Esophagus squamous epithelium (tissue), 5 donors: ENCODE results near the gene ATXN1. TPM values are rescaled to one million over a fixed set of nuclear protein-coding genes. Genes with fewer than 3 reads are reported as not detected.

Source experiments
- DNase-seq: peaks from one replicate; lab custom pipeline; 2025; lab: John Stamatoyannopoulos, UW
- H3K27ac ChIP-seq, 4 donors: fragments of 200-600 bp; sonication (generic); one replicate each; pipeline ENCODE4 v1.5.1; 2016 to 2019; ENCODE audit warnings: mild to moderate bottlenecking in 1 of 4
- H3K27me3 ChIP-seq, 4 donors: fragments of 200-600 bp; sonication (generic); 1 replicate in 3 of 4; 2 replicates in 1 of 4; pipeline versions ENCODE4 v1.5.1 to v1.6.0; 2017 to 2021; ENCODE audit warnings: antibody characterized with exemption in 1 of 4
- H3K36me3 ChIP-seq, 3 donors: fragments of 200-600 bp; sonication (generic); one replicate each; pipeline ENCODE4 v1.5.1; 2016 to 2019
- H3K4me1 ChIP-seq, 3 donors: fragments of 200-600 bp; sonication (generic); one replicate each; pipeline ENCODE4 v1.5.1; 2017 to 2019
- H3K4me3 ChIP-seq, 4 donors: fragments of 200-600 bp; sonication (generic); 1 replicate in 3 of 4; 2 replicates in 1 of 4; pipeline ENCODE4 v1.5.1; 2016 to 2019; ENCODE audit warnings: mild to moderate bottlenecking in 2 of 4, moderate library complexity in 1 of 4
- H3K9me3 ChIP-seq, 3 donors: fragments of 200-600 bp; sonication (generic); one replicate each; pipeline ENCODE4 v1.5.1; 2016 to 2019
- CTCF ChIP-seq, 6 experiments: fragments of 450-650 bp in 4 of 6; fragments of 200-600 bp in 2 of 6; sonication (generic) in 2 of 6; IDR thresholded peaks; one replicate each; pipeline ENCODE4 v1.5.1; 2016 to 2019; ENCODE audit warnings: antibody characterized with exemption in 6 of 6, mild to moderate bottlenecking in 4 of 6, moderate library complexity in 4 of 6
- POLR2A ChIP-seq, 4 donors: fragments of 450-650 bp; IDR thresholded peaks; one replicate each; pipeline ENCODE4 v1.6.1; 2017; ENCODE audit warnings: antibody characterized with exemption in 4 of 4, mild to moderate bottlenecking in 4 of 4, moderate library complexity in 3 of 4
- WGBS, 2 donors: methylation state at CpG; one replicate each; pipeline ENCODE4 v1.1.5; 2018; 5-methylcytosine and 5-hydroxymethylcytosine counted together
- intact Hi-C: fragments of 100-400 bp; cut with DNase I; formaldehyde crosslinking; loops from one replicate; pipeline ENCODE4 v1.15.0; 2022
- total RNA-seq, 4 donors: library from RNA; depleted of rRNA; stranded (reverse); fragments of >200 nt; gene quantifications; one replicate each; pipeline ENCODE4 v1.1.0, GENCODE V29; 2016
- donor health status: DM: yes; HTN: yes; CAD: no.

ATXN1 gene
- total RNA-seq, 4 donors from 2014 or later, result 17.5 to 50.5 (median 28.5) TPM

GRCh38 chr6:16665182-16665581, 96.1 kb downstream of the ATXN1 start:
- WGBS, 2 donors, result 93% methylated on average over 1 of the region's 1 CpG
- peaks cover 4 to 18% (median 11%) of the 10 kb centered on the region in 3 donors for H3K4me1 ChIP-seq
- DNase-seq, result no peak
- peaks cover 0 to 25% (median 0%) of the 10 kb centered on the region in 3 donors for H3K36me3 ChIP-seq
- H3K27ac ChIP-seq, result no peak overlapping the region
- no peaks in the 10 kb centered on the region for H3K27me3 ChIP-seq
- intact Hi-C loops, result no loop called here
- no peak overlapping the region for H3K4me3 ChIP-seq
- H3K9me3 ChIP-seq, result peaks cover 0 to 8% (median 4%) of the 10 kb centered on the region in 3 donors
- TF ChIP-seq POLR2A (IDR thresholded peaks at IDR 0.05), result no peak
- TF ChIP-seq CTCF (IDR thresholded peaks at IDR 0.05), result no peak

GRCh38 chr6:16663901-16664300, 97.4 kb downstream of the ATXN1 start:
- TF ChIP-seq CTCF (IDR thresholded peaks at IDR 0.05) (no peak), POLR2A (IDR thresholded peaks at IDR 0.05) (no peak)
- WGBS, 2 donors, result 95 to 100% methylated on average over 1 of the region's 1 CpG
- H3K4me3 ChIP-seq, result no peak overlapping the region

GRCh38 chr6:16660157-16660497, 101.1 kb downstream of the ATXN1 start:
- H3K27me3 ChIP-seq, result no peaks in the 10 kb centered on the region
- H3K36me3 ChIP-seq, result peaks cover 0 to 41% (median 0%) of the 10 kb centered on the region in 3 donors
- no peak overlapping the region for H3K4me3 ChIP-seq
- DNase-seq, result no peak
- H3K4me1 ChIP-seq, result no peaks in the 10 kb centered on the region
- intact Hi-C loops, result no loop called here
- 58 to 84% methylated on average over 1 of the region's 1 CpG for WGBS, 2 donors
- peaks cover 0 to 8% (median 4%) of the 10 kb centered on the region in 3 donors for H3K9me3 ChIP-seq
- no peak for TF ChIP-seq POLR2A (IDR thresholded peaks at IDR 0.05)
- no peak for TF ChIP-seq CTCF (IDR thresholded peaks at IDR 0.05)
- H3K27ac ChIP-seq, result no peak overlapping the region

More at GRCh38 chr6:16663901-16664300, 97.4 kb downstream of the ATXN1 start:
- Histone ChIP-seq H3K27ac (no peak overlapping the region), H3K27me3 (no peaks in the 10 kb centered on the region), H3K4me1 (peaks cover 0 to 6% (median 0%) of the 10 kb centered on the region in 3 donors), H3K36me3 (peaks cover 0 to 25% (median 0%) of the 10 kb centered on the region in 3 donors), H3K9me3 (peaks cover 0 to 8% (median 4%) of the 10 kb centered on the region in 3 donors)
- no peak for DNase-seq
- intact Hi-C loops, result no loop called here

GRCh38 chr6:16659466-16660156, 101.6 kb downstream of the ATXN1 start:
- WGBS, 2 donors, result 68 to 78% methylated on average over 6 of the region's 6 CpGs
- peaks cover 0 to 8% (median 4%) of the 10 kb centered on the region in 3 donors for H3K9me3 ChIP-seq
- no peaks in the 10 kb centered on the region for H3K4me1 ChIP-seq
- intact Hi-C loops, result no loop called here
- no peak overlapping the region for H3K27ac ChIP-seq
- no peaks in the 10 kb centered on the region for H3K27me3 ChIP-seq
- DNase-seq, result no peak
- TF ChIP-seq CTCF (IDR thresholded peaks at IDR 0.05) (no peak), POLR2A (IDR thresholded peaks at IDR 0.05) (no peak)
- H3K36me3 ChIP-seq, result peaks cover 0 to 46% (median 0%) of the 10 kb centered on the region in 3 donors
- H3K4me3 ChIP-seq, result no peak overlapping the region

- H3K4me1 ChIP-seq, result peaks cover 0 to 7% (median 0%) of the 10 kb centered on the region in 3 donors
- peaks cover 0 to 8% (median 4%) of the 10 kb centered on the region in 3 donors for H3K9me3 ChIP-seq
- intact Hi-C loops, result no loop called here
- no peak for DNase-seq
- no peaks in the 10 kb centered on the region for H3K27me3 ChIP-seq
- peaks cover 0 to 48% (median 0%) of the 10 kb centered on the region in 3 donors for H3K36me3 ChIP-seq
- TF ChIP-seq POLR2A (IDR thresholded peaks at IDR 0.05) (no peak), CTCF (IDR thresholded peaks at IDR 0.05) (no peak)
- no peak overlapping the region for H3K27ac ChIP-seq
- no peak overlapping the region for H3K4me3 ChIP-seq
- WGBS, 2 donors, result 84 to 86% methylated on average over 5 of the region's 5 CpGs
Observed at GRCh38 chr6:16658348-16659034, 102.8 kb downstream of the ATXN1 start.
